ENCODE data around the gene PLCB4.

Gene PLCB4

DNA sequence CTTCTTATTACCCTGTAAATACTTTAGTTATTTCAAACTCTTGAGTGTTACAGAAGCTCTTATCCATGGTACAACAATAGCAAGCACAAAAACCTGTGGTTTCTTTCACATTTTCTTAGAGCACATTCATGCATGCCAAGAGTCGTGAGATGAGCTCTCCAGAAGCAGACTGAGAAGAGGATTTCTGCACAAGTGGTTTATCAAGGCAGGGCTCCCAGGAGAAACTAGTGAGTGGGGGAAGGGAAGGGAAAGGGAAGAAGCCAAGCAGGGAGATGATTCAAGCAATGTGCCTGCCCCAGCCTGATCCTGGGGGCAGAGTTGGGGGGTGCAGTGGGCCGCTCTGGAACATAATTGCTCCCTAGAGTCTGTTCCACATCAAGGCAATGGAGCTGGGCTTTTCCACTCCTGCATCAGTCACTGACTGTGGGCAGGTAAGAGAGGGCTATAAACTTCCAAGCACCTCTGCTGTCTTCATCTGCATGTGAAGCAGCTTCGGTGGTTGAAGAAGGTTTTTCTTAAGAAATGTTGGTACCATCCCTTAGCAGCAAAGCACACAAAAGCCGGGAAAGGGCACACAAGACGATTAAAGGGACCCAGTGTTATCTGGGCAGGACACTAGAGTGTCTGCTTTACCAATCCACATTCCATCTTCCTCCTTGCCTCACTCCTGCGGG lies 152.1 kb downstream of the PLCB4 start:
- no peak for DNase-seq (ENCODE audit: low read depth in 2 of 2)

DNA sequence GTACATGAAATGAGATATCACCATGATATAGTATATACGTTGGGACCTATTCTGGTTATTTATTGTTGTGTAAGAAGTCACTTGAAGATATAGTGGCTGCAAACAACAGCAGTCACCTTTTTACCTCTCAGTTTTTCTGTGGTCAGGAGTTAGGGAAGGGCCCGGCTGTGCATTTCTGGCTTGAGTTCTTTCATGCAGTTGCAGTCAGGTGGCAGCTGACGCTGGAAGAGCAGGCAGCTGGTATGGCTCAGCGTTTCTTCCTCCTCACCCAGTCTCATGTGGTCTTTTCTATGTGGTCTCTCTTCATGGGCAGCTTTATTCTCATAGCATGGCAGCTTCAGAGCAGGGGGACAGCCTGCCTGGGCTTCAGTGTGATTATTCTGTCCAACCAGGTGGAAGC lies 154.4 kb downstream of the PLCB4 start:
- DNase-seq (ENCODE audit: low read depth in 2 of 2) = no peak

DNA sequence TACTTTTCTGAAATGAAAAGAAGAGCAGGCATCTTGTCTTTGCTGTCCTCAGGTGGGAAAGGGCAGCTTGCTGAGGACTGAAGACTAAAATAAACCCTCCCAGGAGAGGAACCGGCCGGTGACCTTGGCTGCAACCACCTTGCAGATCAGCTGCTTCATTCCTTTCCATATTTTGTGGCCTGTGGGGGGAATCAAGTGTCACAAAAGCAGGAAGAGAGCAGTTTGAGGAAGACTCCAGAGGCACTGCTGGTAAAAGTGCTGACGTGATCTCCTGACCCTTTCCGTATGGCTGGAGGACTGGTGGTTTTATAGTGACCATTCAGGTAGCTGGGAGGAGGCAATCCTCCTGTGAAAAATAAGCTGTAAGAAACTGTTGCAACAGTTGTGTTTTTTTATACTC lies 157.0 kb downstream of the PLCB4 start:
- DNase-seq (ENCODE audit: low read depth in 2 of 2) = no peak

DNA sequence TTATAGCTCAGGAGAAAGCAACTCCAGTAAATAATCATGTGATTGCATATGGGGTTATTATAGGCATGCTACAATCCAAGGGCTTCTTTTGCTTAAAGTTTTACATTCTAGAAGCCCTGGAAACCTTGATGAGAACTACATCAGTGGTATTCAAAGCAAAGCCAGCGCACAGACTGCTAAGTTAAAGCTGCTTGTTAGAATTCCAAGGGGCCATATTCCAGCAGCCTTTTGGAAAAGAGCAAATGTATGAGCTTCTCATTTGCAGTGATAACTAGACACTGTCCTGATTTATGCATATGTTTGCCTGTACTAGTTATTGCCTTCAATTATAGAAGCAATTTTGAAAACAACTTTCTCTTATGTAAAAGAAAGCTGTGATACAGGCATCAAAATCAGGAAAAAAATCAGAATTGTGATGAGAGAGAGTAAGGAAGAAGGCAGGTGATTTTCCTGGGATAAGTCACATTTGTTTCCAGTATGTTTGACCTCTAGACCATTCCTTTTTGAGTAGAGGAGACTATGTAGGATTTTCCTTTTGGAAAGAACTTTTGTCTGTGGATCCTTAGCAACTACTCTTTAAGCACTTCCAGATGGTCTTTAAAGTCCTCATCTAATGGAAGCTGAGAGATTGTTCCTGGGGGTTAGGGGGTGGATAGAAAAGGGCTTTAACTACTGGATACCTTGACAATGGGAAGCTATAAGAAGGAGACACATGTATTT lies 159.2 kb downstream of the PLCB4 start:
- DNase-seq (ENCODE audit: low read depth in 2 of 2) = no peak

DNA sequence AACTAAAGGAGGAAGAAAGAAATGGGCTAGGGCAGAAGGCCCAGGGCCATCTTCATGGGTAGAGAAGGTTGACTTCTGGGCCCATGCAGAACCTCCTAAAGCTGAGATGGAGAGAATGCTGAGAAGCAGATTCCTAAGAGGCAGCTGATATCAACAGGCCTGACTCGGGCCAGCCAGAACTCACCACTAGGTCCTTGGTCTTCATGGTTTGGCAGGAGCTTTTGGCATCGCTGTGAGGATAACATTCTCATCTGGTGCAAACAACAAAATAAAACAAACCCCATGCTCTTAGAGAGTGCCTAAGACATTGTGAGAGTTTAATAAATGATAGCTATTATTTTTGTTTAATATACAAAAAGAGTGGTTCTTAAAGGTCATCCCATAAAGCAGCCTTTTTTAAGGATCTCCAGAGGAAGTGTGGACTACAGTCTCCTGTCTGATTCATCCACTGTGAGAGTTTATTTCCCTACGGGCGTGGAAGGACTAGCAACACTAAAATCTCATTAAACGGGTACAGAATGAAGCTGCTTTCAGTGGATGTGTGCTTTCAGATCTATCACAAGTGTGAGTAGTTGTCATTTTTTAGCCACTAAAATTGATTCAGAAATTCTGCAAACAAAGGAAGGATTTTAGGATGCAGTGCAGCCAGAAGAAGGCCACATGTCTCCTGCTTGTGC lies 160.0 kb downstream of the PLCB4 start:
- DNase-seq (ENCODE audit: low read depth in 2 of 2) = no peak

DNA sequence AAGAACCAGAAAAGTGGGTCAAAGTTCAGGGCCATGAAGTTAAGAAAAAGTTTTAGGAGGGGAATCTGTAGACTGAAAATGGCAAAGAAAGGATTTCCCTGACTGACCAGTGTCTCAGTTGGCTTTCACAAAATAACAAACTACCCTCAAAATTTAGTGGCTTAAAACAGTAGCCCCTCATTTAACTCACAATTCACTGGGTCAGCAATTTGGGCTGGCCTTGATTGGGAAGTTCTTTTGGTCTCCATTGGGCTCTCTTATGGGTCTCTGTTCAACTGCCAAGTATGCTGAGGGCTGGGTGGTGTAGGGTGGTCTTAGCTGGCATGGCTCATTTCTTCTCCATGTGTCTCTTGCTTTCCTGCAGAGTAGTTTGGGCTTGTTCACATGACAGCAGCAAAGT lies 161.5 kb downstream of the PLCB4 start:
- DNase-seq (ENCODE audit: low read depth in 2 of 2) = no peak

DNA sequence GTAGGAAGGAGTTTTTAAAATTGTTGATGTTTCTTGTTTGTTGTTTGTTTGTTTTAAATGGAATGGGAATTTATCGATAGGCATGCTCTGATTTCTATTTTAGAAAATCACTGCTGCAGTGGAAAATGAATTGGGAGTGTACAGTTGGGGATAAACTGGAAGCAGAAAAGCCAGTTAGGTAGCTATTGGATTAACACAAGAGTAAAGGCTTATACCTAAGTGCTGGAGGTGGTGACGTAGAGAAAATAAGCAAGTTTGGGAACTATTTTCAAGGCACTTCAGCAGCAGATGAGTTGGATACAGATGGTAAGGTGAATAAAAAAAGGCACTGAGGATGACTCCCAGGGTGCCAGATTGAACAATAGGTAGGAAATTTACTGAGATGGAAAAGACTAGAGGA lies 164.9 kb downstream of the PLCB4 start:
- no peak for DNase-seq (ENCODE audit: low read depth in 2 of 2)

DNA sequence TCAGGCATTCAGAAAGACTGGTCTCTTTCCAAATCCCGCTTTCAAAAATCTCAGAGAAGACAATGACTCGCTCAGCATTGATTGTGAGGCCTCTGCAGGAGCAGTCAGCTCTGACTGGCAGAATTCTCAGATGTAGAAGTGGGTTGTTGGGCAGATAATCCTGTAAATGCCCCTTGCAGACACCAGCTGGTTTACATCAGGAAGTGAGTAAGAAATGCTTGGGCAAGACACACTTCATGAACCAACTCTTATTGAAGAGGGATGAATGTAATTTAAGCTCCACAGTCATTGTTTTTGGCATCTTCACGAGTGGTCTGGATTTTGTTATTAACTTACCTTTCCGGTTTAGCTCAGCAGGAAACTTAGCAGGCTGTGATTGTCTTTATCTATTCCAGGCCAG lies 166.6 kb downstream of the PLCB4 start:
- DNase-seq (ENCODE audit: low read depth in 2 of 2) = no peak

DNA sequence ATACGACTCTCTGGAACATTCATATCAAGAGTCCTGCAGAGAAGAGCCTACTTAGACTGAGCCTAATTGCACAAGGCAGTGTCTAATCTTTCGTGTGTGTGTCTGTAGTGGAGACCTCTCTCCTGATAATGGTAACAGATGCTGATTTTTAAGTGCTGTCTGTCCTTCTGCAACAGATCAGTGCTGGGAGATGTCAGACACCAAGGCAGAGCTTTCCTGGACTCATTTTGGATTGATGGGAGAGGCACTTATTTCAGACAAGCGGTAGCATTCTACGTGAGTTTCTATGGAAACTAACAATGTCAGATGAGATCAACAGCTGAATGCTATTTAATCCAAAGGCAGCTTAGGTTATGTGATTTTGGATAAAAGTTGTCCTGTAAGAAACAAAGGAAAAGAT lies 167.6 kb downstream of the PLCB4 start:
- DNase-seq (ENCODE audit: low read depth in 2 of 2) = no peak

DNA sequence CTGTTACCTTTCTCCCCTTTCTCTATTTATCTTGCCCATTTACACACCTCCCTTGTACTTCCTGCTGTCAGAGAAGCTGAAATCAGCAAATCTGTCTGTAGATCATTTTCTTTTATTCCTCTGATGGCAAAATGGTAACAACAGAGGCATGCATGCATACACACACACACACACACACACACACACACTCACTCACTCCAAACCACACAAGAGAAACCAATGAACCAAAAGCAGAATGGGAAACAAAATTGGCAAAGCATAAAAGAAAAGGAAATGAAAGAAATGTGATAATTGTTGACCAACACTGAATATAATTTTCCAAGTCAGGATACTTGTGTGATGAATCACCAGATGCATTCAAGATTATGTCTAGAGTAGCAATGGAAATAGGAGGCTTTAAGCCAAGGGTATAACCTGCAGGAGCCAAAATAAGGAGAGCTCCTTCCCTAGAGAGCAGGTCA lies 172.4 kb downstream of the PLCB4 start:
- no peak for DNase-seq (ENCODE audit: low read depth in 2 of 2)

DNA sequence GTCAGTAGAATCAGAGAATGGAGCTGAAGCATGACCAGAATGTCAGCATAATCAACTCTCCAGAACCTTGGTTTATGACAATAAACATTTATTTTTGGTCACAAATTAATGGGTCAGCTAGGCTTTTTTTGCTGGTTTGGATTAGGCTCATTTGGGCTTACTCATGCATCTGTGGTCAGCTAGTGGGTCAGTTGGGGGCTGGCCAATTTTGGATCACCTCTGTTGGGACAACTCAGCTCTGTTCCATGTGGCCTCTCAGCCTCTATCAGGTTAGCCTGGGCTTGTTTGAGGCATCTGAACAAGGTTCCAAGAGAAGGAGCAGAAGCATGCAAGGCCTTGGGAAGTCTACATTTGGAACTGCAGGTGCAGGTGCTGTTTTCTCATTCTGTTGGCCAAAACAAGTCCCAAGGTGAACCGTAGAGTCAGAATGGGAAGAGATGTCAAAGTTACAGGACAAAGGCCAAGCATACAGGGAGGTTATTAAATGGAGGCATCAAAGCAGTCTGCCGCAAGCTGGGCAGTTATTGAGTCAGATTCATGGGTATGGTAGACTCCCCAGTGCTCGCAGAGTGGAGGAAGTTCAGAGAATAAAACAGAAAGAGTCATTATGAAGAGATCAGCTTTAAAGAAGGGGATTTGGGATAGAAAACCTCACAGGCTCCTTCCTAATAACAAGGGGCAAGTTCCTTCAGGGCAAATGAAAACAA lies 173.0 kb downstream of the PLCB4 start:
- no peak for DNase-seq (ENCODE audit: low read depth in 2 of 2)

DNA sequence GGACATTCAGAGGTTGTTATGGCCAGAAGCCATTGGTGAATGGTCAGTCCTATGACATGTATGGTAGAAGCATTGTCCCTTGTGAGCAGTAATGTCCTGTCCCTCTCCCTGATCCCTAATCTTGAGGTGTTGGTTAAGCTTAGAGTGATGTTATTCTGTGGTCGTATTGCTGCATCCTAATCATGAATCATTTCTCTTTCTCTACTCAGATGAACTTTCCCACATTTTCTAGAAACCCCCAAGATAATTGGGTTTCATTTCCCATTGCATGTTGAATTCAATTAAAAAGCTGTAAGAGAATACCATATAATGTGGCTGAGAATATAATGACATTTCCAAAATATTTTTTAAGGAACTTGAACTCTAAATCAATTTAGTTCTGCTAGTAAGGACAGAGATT lies 175.1 kb downstream of the PLCB4 start:
- no peak for DNase-seq (ENCODE audit: low read depth in 2 of 2)

DNA sequence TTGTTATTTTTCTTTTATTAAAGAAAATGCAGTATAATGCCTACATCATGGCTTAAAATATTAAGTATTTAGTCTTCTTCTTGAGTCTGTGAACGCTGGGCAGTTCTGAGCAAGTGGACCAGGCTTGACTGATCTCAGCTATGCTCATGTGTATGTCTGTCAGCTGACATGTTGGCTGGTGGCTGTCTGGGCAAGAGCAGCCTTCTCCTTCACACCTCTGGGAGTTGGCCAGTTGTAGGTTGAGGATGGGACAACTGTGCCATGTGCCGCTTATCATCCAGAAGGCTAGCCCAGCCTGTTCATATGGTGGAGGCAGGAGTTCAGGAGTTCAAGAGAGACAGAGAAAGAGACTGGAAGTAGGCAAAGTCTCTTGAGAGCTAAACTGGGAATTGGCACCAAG lies 175.9 kb downstream of the PLCB4 start:
- DNase-seq (ENCODE audit: low read depth in 2 of 2) = no peak

DNA sequence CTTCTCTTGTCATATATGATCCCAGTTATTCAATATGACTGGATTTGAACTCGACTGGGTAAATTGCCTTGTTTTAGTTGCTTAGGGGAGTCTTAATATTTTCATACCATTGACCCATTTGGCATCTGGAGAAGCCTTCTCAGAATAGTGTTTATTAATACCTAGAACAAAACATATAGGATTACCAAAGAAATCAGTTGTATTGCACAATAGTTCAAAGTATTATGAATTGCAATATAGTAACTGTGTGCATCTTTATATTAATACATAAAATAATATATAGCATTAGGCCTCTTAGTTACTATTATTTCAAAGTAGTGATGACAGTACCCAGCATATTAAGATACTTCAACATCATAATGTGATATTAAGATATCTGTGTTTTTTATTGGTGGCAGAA lies 177.8 kb downstream of the PLCB4 start:
- no peak for DNase-seq (ENCODE audit: low read depth in 2 of 2)

DNA sequence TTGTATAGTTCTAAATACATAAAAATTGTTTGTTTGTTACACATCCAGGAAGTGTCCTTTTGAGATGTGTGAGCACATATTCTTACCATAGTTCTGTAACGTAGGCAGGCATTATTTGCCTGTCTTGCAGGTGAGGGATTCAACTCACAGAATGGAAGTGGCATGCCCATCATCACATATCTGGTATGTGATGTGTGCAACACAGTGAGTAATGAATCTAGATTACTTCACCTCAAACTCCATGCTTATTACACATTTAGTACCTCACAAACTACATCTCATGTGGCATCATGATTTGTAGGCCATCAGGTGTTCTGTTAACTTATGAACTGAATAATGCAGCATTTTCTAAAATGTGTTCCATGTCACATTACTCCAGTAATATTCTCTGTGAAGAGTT lies 181.6 kb downstream of the PLCB4 start:
- no peak for DNase-seq (ENCODE audit: low read depth in 2 of 2)

DNA sequence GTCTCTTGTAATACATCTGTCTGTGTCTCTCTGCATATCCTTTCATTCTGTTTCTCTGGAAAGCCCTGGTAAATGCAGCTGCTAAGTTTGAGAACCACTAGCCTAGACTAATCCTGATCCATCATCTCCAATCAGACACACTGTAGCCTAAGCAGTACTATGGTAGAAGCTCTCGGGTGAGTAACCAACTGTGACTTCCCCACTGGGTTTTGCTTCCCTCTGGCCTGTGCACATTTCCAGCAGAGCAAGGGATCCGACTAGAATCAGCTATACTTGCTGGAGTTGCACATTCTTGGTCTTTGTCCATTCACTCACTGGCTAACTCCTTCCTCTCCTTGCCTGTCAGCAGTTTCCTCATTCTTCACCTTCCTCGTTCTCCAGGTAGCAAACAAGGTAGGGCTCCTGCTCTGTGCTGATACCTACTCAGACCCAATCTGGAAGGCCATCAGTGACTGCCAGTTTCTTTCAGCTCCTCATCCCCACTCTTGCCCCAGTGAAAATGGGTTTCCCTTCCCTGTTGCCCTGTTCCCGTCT lies 184.2 kb downstream of the PLCB4 start:
- DNase-seq (ENCODE audit: low read depth in 2 of 2) = no peak

DNA sequence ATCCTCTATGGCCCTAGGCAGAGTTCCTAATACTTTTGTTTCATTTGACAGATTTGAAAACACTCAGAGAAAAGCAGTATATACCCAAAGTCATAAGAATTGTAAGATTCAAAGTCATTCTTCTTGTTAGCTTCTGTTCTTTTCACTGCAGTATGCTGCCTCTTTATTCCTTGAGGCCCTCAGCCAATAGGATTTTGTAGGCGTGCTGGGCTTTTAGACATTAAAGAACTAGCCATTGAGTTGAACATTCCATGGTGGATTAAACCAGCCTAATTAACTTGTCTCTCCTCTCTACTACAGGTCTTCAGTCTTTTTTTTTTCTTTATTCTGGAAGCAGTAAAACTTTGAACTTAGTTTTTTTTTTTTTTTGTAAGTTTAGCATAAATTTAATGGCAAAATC lies 186.3 kb downstream of the PLCB4 start:
- no peak for DNase-seq (ENCODE audit: low read depth in 2 of 2)

DNA sequence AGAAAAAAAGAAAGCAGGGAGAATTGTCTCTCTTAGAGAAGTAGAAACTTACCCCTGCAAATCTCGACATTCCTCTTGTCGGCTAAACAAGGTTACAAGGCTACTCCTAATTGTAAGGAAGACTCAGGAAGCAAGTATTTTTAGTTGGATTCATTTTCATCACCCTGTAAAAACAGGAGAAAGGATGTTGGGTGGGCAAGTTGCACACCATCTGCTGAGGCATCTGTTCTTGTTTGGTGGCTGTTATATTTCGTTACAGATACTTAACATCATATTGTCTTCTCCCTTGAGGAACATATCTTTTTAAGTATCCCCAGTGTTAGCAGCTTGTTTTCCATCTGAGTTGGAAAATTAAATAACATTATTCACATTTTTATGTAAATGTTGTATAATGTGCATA lies 187.5 kb downstream of the PLCB4 start:
- no peak for DNase-seq (ENCODE audit: low read depth in 2 of 2)

DNA sequence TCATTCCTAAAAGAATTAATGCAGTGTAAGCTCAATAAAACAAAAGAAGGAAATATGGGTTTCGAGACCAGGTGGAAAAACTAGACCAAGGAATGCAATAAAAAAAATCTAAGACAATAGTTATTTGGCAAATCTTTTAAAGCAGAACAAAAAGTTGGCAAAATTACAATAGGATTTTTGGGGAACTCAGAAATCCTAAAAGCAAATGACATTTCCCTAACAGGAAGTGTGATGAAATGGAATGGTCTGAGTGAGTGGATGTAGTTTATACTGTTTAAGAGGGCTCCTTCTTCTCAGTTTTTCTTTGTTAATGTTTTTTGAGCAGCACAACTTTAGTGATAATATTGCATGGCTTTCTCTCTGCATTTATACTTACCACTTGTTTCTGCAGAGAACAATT lies 190.0 kb downstream of the PLCB4 start:
- DNase-seq (ENCODE audit: low read depth in 2 of 2) = no peak

DNA sequence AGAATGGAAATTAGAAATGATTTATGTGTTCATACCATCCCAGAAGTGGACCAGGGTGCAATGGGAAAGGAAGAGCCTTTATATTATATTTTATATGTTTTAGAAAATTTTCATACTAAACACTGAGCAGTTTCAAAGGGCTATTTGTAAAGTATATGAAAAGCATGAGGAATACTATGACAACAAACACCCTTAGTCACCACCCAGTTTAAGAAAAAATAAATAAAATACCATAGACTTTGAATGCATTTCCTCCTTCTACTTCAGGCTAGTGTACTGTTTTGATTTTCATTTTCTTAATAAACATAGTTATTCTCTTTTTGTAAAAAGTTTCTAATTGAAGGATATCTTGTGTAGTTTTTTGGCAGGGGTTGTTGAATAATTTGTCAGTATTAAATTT lies 191.1 kb downstream of the PLCB4 start:
- DNase-seq (ENCODE audit: low read depth in 2 of 2) = no peak

DNA sequence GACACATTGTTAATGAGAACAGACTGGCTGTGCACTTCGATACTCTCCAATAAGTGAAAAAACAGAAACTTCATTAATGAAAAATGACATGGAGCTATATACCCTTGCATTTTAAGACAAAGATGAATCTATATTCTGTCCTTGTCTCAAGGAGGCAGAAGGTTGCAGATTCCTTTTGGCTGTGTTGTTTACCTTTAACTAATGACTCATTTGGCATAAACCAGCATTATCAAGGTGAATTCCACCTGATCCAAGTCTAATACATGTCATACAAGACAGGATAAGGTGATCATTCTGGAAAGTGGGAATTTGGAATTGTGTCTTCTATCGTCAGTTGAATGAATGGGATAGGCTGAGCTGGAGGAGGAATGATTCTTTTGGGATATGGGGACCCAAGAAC lies 192.9 kb downstream of the PLCB4 start:
- DNase-seq (ENCODE audit: low read depth in 2 of 2) = no peak

DNA sequence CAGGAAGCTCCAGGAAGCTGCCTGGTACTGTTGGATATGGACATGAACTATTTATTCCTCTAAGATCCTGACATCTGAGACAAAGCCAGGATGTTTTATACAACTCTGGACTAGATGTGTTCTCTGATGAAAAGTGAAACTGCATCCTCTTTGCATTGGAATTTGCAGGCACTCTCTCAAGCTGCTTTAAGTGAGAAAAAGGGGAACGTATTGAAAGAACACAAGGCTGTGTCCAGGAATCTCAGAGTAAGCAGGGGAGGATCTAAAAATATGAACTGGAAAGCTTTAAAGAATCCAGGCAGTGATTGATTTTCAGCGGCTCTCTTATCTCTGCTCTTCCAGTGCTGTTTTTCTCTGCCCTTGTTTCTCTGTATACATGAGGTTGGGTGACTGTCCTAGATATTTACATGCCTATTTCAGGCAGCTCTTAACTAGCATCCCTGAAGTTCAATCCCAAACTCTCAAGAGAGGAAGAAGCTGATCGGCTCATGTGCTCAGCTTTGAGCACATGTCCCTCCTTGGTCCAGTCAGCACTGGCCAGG lies 193.8 kb downstream of the PLCB4 start:
- DNase-seq (ENCODE audit: low read depth in 2 of 2) = no peak
